GM23248 (cell line): ENCODE measurements around the gene CCNC.
A peak's percentile ranks its signal among the peaks of the same experiment; 100 is the strongest.

Source experiments
- EZH2 ChIP-seq: fragments of 200-600 bp; sonication (generic); IDR thresholded peaks from 2 replicates; pipeline ENCODE4 v1.6.1; 2018; ENCODE audit warnings: antibody characterized with exemption, mild to moderate bottlenecking; ENCODE audit not compliant: insufficient read depth, poor library complexity, severe bottlenecking
- EZH2phosphoT487 ChIP-seq: fragments of 200-600 bp; sonication (generic); IDR thresholded peaks from 2 replicates; pipeline ENCODE4 v1.6.1; 2018; ENCODE audit warnings: antibody characterized with exemption, moderate library complexity, mild to moderate bottlenecking, low read depth; ENCODE audit not compliant: insufficient read depth

GRCh38 chr6:99605911-99606655 is 37.6 kb upstream of the CCNC start:
- TF ChIP-seq EZH2, result peak; percentile 0
- peak; percentile 64; the same call in 1 of the 2 replicates for TF ChIP-seq EZH2phosphoT487
